ENCODE measurements around the gene SULT2B1.

Gene SULT2B1

DNA sequence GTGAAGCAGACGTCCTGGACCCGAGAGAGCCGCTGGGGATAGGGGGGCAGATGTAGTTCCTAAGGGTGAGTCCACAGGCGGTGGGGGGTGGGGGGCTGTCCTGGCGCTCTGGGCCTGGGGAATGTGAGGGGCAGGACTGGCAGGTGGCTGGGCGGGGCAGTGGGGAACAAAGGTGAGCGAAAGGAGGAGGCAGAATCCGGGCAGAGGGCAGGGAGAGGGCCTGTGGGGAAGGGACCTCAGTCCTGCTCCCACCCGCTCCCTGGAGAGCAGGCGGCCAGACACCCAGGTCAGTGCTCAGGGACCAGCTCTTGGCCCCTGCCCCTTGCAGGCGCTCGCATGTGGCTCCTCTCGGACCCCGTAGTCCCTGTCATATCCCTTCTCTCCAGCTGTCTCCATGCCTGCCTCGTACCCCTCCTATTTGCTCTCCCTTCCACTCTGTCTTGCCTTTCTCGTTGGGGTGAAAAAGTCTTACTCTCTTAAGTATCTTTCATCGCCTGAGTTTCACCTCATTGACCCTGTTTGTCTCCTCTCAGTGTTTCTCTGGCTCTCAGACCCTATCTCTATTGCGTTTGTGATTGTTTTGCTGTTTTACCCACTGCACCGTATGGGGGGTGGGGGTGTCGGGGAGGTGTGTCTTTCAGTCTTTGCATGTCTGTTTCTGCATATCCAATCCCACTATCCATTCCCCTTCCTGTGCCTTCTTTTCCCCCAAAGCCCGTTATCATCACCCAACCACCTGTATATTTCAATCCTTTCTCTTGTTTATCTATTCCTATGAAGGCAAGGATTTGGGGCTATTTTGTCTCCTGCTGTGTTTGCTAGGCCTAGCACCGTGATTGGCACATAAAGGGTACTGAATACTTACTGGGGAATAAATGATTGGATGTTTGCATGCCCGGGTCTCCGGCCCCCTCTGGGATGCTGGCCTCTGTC, 73.1 kb downstream of the SULT2B1 start:
- Histone ChIP-seq H3K9ac (peak overlapping the region; percentile 66 to 87 (median 83); a peak in 21 of 22 replicates), H3K4me2 (peak overlapping the region; percentile 80 to 97 (median 93)), H3K27ac (peak overlapping the region in 10 of 11 experiments; percentile 63 to 87 (median 83); a peak in 20 of 22 replicates), H3K27me3 (no peaks in the 10 kb centered on the region), H3K9me3 (replicated peaks in 1 of 11) (no peaks in the 10 kb centered on the region), H3K36me3 (peaks cover 21 to 58% (median 36%) of the 10 kb centered on the region in 11 experiments), H3K4me1 (peaks cover 36 to 67% (median 48%) of the 10 kb centered on the region in 10 experiments), H4K20me1 (peaks cover 0 to 22% (median 4%) of the 10 kb centered on the region in 11 experiments; a peak in 8 of 22 replicates), H3K4me3 (peak overlapping the region; percentile 34 to 74 (median 63))
- no peak for TF ChIP-seq Cebpa-rat (IDR thresholded peaks at IDR 0.05)

GRCh38 chr19:48625891-48626327, 73.9 kb downstream of the SULT2B1 start:
- Histone ChIP-seq H3K27ac (no peak overlapping the region; a peak in 1 of 22 replicates), H3K9ac (peak overlapping the region in 7 of 11 experiments; percentile 66 to 87 (median 84); a peak in 8 of 22 replicates), H3K27me3 (no peaks in the 10 kb centered on the region), H3K9me3 (replicated peaks in 1 of 11) (no peaks in the 10 kb centered on the region), H3K4me1 (peaks cover 40 to 67% (median 50%) of the 10 kb centered on the region in 10 experiments), H3K36me3 (peaks cover 24 to 63% (median 41%) of the 10 kb centered on the region in 11 experiments), H4K20me1 (peaks cover 0 to 25% (median 7%) of the 10 kb centered on the region in 11 experiments; a peak in 9 of 22 replicates), H3K4me2 (no peak overlapping the region; a peak in 1 of 22 replicates), H3K4me3 (no peak overlapping the region)
- no peak for TF ChIP-seq Cebpa-rat (IDR thresholded peaks at IDR 0.05)

DNA sequence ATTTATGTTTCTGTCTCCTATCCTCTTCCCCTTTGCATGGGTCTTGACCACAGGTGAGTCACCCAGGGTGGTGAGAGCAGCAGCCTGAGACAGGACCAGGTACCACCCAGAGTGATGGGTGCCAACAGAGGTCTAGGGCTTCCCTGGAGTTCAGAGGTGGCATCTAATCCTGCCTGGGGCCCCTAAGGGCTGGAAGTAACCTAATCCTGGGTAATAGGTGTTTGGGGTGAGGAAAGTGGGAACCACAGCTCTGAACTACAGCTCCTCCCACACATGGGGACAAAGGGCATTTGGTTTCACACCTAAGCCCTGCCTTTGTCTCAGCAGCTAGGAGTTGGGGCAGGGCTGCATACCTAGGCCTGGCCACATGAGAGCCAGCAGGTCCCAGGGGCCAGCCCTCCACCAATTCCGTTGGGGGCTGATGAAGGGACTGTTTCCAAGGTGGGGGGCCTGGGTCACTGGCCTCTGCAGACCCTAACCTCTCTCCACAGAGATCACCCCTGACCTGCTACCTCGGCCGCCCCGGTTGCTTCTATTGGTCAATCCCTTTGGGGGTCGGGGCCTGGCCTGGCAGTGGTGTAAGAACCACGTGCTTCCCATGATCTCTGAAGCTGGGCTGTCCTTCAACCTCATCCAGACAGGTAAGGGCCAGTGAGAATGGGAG, 75.4 kb downstream of the SULT2B1 start:
- Histone ChIP-seq H3K9ac (peak overlapping the region in 6 of 11 experiments; percentile 4 to 42 (median 13); a peak in 7 of 22 replicates), H3K36me3 (peaks cover 36 to 68% (median 48%) of the 10 kb centered on the region in 11 experiments), H3K4me2 (no peak overlapping the region), H4K20me1 (peaks cover 0 to 34% (median 13%) of the 10 kb centered on the region in 11 experiments; a peak in 9 of 22 replicates), H3K4me3 (no peak overlapping the region), H3K27ac (0 out of 22 replicates have a peak overlapping the region, but pooled peaks of 1 of the 11 experiments have one; percentile 10), H3K27me3 (no peaks in the 10 kb centered on the region), H3K9me3 (replicated peaks in 1 of 11) (no peaks in the 10 kb centered on the region), H3K4me1 (peaks cover 50 to 67% (median 54%) of the 10 kb centered on the region in 10 experiments)
- TF ChIP-seq Cebpa-rat (IDR thresholded peaks at IDR 0.05): no peak

DNA sequence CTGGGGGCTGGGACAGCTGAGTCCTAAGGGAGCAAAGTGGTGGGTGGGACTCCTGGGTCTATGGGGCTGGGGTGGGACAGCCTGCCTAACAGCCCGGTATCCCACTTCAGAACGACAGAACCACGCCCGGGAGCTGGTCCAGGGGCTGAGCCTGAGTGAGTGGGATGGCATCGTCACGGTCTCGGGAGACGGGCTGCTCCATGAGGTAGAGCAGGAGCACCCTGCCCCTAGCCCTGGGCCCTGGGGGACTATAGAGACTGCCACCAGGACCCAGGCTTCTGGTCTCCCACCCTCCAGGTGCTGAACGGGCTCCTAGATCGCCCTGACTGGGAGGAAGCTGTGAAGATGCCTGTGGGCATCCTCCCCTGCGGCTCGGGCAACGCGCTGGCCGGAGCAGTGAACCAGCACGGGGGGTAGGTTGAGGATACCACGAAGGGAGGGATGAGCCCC, 75.9 kb downstream of the SULT2B1 start:
- Histone ChIP-seq H3K4me3 (no peak overlapping the region), H3K9me3 (replicated peaks in 1 of 11) (no peaks in the 10 kb centered on the region), H3K27ac (peak overlapping the region in 1 of 11 experiments; percentile 3; a peak in 1 of 22 replicates), H3K9ac (peak overlapping the region in 4 of 11 experiments; percentile 10 to 41 (median 26); a peak in 3 of 22 replicates), H3K36me3 (peaks cover 36 to 71% (median 54%) of the 10 kb centered on the region in 11 experiments), H4K20me1 (peaks cover 0 to 34% (median 13%) of the 10 kb centered on the region in 11 experiments; a peak in 9 of 22 replicates), H3K27me3 (no peaks in the 10 kb centered on the region), H3K4me1 (peaks cover 52 to 67% (median 54%) of the 10 kb centered on the region in 10 experiments), H3K4me2 (no peak overlapping the region)
- no peak for TF ChIP-seq Cebpa-rat (IDR thresholded peaks at IDR 0.05)

DNA sequence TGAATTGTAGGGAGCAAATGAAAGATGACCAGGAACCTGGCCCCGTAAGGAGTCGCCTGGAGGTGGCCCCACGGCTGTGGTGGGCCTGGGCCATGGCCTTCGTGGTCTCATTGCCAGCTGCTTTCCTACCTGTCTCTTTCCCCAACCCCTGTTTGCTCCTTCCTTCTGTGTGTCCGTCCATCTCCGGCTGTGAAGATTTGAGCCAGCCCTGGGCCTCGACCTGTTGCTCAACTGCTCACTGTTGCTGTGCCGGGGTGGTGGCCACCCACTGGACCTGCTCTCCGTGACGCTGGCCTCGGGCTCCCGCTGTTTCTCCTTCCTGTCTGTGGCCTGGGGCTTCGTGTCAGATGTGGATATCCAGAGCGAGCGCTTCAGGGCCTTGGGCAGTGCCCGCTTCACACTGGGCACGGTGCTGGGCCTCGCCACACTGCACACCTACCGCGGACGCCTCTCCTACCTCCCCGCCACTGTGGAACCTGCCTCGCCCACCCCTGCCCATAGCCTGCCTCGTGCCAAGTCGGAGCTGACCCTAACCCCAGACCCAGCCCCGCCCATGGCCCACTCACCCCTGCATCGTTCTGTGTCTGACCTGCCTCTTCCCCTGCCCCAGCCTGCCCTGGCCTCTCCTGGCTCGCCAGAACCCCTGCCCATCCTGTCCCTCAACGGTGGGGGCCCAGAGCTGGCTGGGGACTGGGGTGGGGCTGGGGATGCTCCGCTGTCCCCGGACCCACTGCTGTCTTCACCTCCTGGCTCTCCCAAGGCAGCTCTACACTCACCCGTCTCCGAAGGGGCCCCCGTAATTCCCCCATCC, 76.7 kb downstream of the SULT2B1 start:
- Histone ChIP-seq H3K9ac (0 out of 22 replicates have a peak overlapping the region, but pooled peaks of 3 of the 11 experiments have one; percentile 9 to 19 (median 10)), H3K4me3 (no peak overlapping the region), H3K4me1 (peaks cover 52 to 67% (median 54%) of the 10 kb centered on the region in 10 experiments), H3K27me3 (no peaks in the 10 kb centered on the region), H3K9me3 (replicated peaks in 1 of 11) (no peaks in the 10 kb centered on the region), H3K27ac (peak overlapping the region in 2 of 11 experiments; percentile 22 to 35; a peak in 1 of 22 replicates), H4K20me1 (peaks cover 0 to 37% (median 13%) of the 10 kb centered on the region in 11 experiments; a peak in 9 of 22 replicates), H3K4me2 (no peak overlapping the region), H3K36me3 (peaks cover 36 to 76% (median 58%) of the 10 kb centered on the region in 11 experiments)
- TF ChIP-seq Cebpa-rat (IDR thresholded peaks at IDR 0.05): no peak

- H3K9ac ChIP-seq: no peak overlapping the region
- no peaks in the 10 kb centered on the region for H3K27me3 ChIP-seq
- H3K27ac ChIP-seq: no peak overlapping the region; a peak in 1 of 22 replicates
- H3K9me3 ChIP-seq (replicated peaks in 1 of 11): no peaks in the 10 kb centered on the region
- H3K4me2 ChIP-seq: no peak overlapping the region
- H3K4me1 ChIP-seq: peaks cover 55 to 71% (median 57%) of the 10 kb centered on the region in 10 experiments
- TF ChIP-seq Cebpa-rat (IDR thresholded peaks at IDR 0.05): no peak
- H3K4me3 ChIP-seq: no peak overlapping the region
- peaks cover 36 to 77% (median 58%) of the 10 kb centered on the region in 11 experiments for H3K36me3 ChIP-seq
- peaks cover 0 to 37% (median 13%) of the 10 kb centered on the region in 11 experiments; a peak in 9 of 22 replicates for H4K20me1 ChIP-seq
These were observed 77.3 kb downstream of the SULT2B1 start for GRCh38 chr19:48629297-48629598.

DNA sequence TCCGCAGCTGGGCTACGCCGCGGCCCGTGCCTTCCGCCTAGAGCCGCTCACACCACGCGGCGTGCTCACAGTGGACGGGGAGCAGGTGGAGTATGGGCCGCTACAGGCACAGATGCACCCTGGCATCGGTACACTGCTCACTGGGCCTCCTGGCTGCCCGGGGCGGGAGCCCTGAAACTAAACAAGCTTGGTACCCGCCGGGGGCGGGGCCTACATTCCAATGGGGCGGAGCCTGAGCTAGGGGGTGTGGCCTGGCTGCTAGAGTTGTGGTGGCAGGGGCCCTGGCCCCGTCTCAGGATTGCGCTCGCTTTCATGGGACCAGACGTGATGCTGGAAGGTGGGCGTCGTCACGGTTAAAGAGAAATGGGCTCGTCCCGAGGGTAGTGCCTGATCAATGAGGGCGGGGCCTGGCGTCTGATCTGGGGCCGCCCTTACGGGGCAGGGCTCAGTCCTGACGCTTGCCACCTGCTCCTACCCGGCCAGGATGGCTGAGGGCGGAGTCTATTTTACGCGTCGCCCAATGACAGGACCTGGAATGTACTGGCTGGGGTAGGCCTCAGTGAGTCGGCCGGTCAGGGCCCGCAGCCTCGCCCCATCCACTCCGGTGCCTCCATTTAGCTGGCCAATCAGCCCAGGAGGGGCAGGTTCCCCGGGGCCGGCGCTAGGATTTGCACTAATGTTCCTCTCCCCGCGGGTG, 77.8 kb downstream of the SULT2B1 start:
- peak overlapping the region in 10 of 11 experiments; percentile 56 to 88 (median 66); a peak in 15 of 22 replicates for H3K9ac ChIP-seq
- peaks cover 36 to 77% (median 58%) of the 10 kb centered on the region in 11 experiments for H3K36me3 ChIP-seq
- peak overlapping the region in 10 of 11 experiments; percentile 39 to 99 (median 94); a peak in 18 of 22 replicates for H3K27ac ChIP-seq
- TF ChIP-seq Cebpa-rat (IDR thresholded peaks at IDR 0.05): no peak
- peak overlapping the region; percentile 95 to 99 (median 98); a peak in 21 of 22 replicates for H3K4me2 ChIP-seq
- H4K20me1 ChIP-seq: peaks cover 0 to 37% (median 13%) of the 10 kb centered on the region in 11 experiments; a peak in 9 of 22 replicates
- no peaks in the 10 kb centered on the region for H3K27me3 ChIP-seq
- no peak overlapping the region for H3K4me3 ChIP-seq
- peaks cover 53 to 71% (median 57%) of the 10 kb centered on the region in 10 experiments for H3K4me1 ChIP-seq
- no peaks in the 10 kb centered on the region for H3K9me3 ChIP-seq (replicated peaks in 1 of 11)
